ENCODE data around the gene KLK12.

The KLK12 gene

GRCh38 chr19:51078104-51078503, 43.3 kb upstream of the KLK12 start:
- H2AFZ ChIP-seq (ENCODE audit: insufficient read depth, low read length, poor library complexity) = no peak overlapping the region
- no peak for DNase-seq
- H3K9ac ChIP-seq (ENCODE audit: low read length) = no peak overlapping the region
- H2BK5ac ChIP-seq (ENCODE audit: low read depth, low read length, poor library complexity) = no peak overlapping the region
- no peak overlapping the region for H2BK120ac ChIP-seq (ENCODE audit: insufficient read depth, low read length, poor library complexity)
- no peak overlapping the region for H3K4me2 ChIP-seq (ENCODE audit: low read length)
- no peaks in the 10 kb centered on the region for H3K4me1 ChIP-seq (ENCODE audit: control insufficient read depth in 1 of 2, insufficient read depth in 2 of 2, low read length in 2 of 2)
- H3K14ac ChIP-seq (ENCODE audit: low read length) = no peak overlapping the region
- no CpG with 5 or more reads among the region's 6 CpGs for WGBS (ENCODE audit: extremely low coverage, insufficient coverage, insufficient read length)
- H3K9me3 ChIP-seq (ENCODE audit: insufficient read depth, low read depth, low read length) = peaks cover 2% of the 10 kb centered on the region
- H4K91ac ChIP-seq (ENCODE audit: low read depth, low read length) = no peak overlapping the region
- H2AK5ac ChIP-seq (ENCODE audit: low read length) = no peak overlapping the region
- H3K18ac ChIP-seq (ENCODE audit: low read length) = no peak overlapping the region
- H3K27ac ChIP-seq (ENCODE audit: low read depth, low read length) = no peak overlapping the region
- no peak overlapping the region for H4K8ac ChIP-seq (ENCODE audit: low read depth, low read length)
- H3K36me3 ChIP-seq (ENCODE audit: control insufficient read depth in 1 of 2, insufficient read depth in 2 of 2, low read length in 2 of 2) = no peaks in the 10 kb centered on the region
- H3K79me2 ChIP-seq (ENCODE audit: control insufficient read depth, insufficient read depth, low read length, poor library complexity) = no peaks in the 10 kb centered on the region
- no peak overlapping the region for H2BK12ac ChIP-seq (ENCODE audit: low read length)
- no peak overlapping the region for H3K4me3 ChIP-seq (ENCODE audit: low read depth, low read length)
- H3K27me3 ChIP-seq (ENCODE audit: insufficient read depth, low read length) = no peaks in the 10 kb centered on the region
- H3K79me1 ChIP-seq (ENCODE audit: low read length) = no peaks in the 10 kb centered on the region
- H4K12ac ChIP-seq (ENCODE audit: low read depth, low read length) = no peak overlapping the region
- H3K4ac ChIP-seq (ENCODE audit: low read depth, low read length) = no peak overlapping the region
- no peak overlapping the region for H3K23ac ChIP-seq (ENCODE audit: low read length)

- no CpG with 5 or more reads among the region's 14 CpGs for WGBS (ENCODE audit: extremely low coverage, insufficient coverage, insufficient read length)
- Histone ChIP-seq H3K4me1 (ENCODE audit: control insufficient read depth in 1 of 2, insufficient read depth in 2 of 2, low read length in 2 of 2) (no peaks in the 10 kb centered on the region), H4K8ac (ENCODE audit: low read depth, low read length) (no peak overlapping the region)
These were observed 41.9 kb upstream of the KLK12 start for GRCh38 chr19:51076631-51077213.

GRCh38 chr19:51075998-51076397, 41.2 kb upstream of the KLK12 start:
- Histone ChIP-seq H3K18ac (ENCODE audit: low read length) (no peak overlapping the region), H3K36me3 (ENCODE audit: control insufficient read depth in 1 of 2, insufficient read depth in 2 of 2, low read length in 2 of 2) (no peaks in the 10 kb centered on the region), H3K4me2 (ENCODE audit: low read length) (no peak overlapping the region), H2BK5ac (ENCODE audit: low read depth, low read length, poor library complexity) (no peak overlapping the region), H2BK120ac (ENCODE audit: insufficient read depth, low read length, poor library complexity) (no peak overlapping the region), H3K79me1 (ENCODE audit: low read length) (no peaks in the 10 kb centered on the region), H3K14ac (ENCODE audit: low read length) (no peak overlapping the region), H3K4ac (ENCODE audit: low read depth, low read length) (no peak overlapping the region), H3K9me3 (ENCODE audit: insufficient read depth, low read depth, low read length) (peaks cover 2% of the 10 kb centered on the region), H3K79me2 (ENCODE audit: control insufficient read depth, insufficient read depth, low read length, poor library complexity) (no peaks in the 10 kb centered on the region), H2BK12ac (ENCODE audit: low read length) (no peak overlapping the region), H4K8ac (ENCODE audit: low read depth, low read length) (no peak overlapping the region), H3K4me1 (ENCODE audit: control insufficient read depth in 1 of 2, insufficient read depth in 2 of 2, low read length in 2 of 2) (no peaks in the 10 kb centered on the region), H3K27me3 (ENCODE audit: insufficient read depth, low read length) (no peaks in the 10 kb centered on the region), H3K9ac (ENCODE audit: low read length) (no peak overlapping the region), H4K91ac (ENCODE audit: low read depth, low read length) (no peak overlapping the region), H2AK5ac (ENCODE audit: low read length) (no peak overlapping the region), H2AFZ (ENCODE audit: insufficient read depth, low read length, poor library complexity) (no peak overlapping the region), H3K4me3 (ENCODE audit: low read depth, low read length) (no peak overlapping the region), H3K23ac (ENCODE audit: low read length) (no peak overlapping the region), H4K12ac (ENCODE audit: low read depth, low read length) (no peak overlapping the region), H3K27ac (ENCODE audit: low read depth, low read length) (no peak overlapping the region)
- DNase-seq = no peak
- no CpG with 5 or more reads among the region's 5 CpGs for WGBS (ENCODE audit: extremely low coverage, insufficient coverage, insufficient read length)

More at GRCh38 chr19:51076631-51077213, 41.9 kb upstream of the KLK12 start:
- Histone ChIP-seq H3K79me2 (ENCODE audit: control insufficient read depth, insufficient read depth, low read length, poor library complexity) (no peaks in the 10 kb centered on the region), H3K36me3 (ENCODE audit: control insufficient read depth in 1 of 2, insufficient read depth in 2 of 2, low read length in 2 of 2) (no peaks in the 10 kb centered on the region), H2AFZ (ENCODE audit: insufficient read depth, low read length, poor library complexity) (no peak overlapping the region), H3K18ac (ENCODE audit: low read length) (no peak overlapping the region), H3K27ac (ENCODE audit: low read depth, low read length) (no peak overlapping the region), H2BK5ac (ENCODE audit: low read depth, low read length, poor library complexity) (no peak overlapping the region), H3K27me3 (ENCODE audit: insufficient read depth, low read length) (no peaks in the 10 kb centered on the region), H3K23ac (ENCODE audit: low read length) (no peak overlapping the region), H4K12ac (ENCODE audit: low read depth, low read length) (no peak overlapping the region), H3K9me3 (ENCODE audit: insufficient read depth, low read depth, low read length) (peaks cover 2% of the 10 kb centered on the region), H2AK5ac (ENCODE audit: low read length) (no peak overlapping the region), H3K14ac (ENCODE audit: low read length) (no peak overlapping the region), H3K4me2 (ENCODE audit: low read length) (no peak overlapping the region), H3K9ac (ENCODE audit: low read length) (no peak overlapping the region), H3K79me1 (ENCODE audit: low read length) (no peaks in the 10 kb centered on the region), H4K91ac (ENCODE audit: low read depth, low read length) (no peak overlapping the region), H3K4me3 (ENCODE audit: low read depth, low read length) (no peak overlapping the region), H2BK12ac (ENCODE audit: low read length) (no peak overlapping the region), H2BK120ac (ENCODE audit: insufficient read depth, low read length, poor library complexity) (no peak overlapping the region), H3K4ac (ENCODE audit: low read depth, low read length) (no peak overlapping the region)
- DNase-seq = no peak

GRCh38 chr19:51071095-51071405, 36.2 kb upstream of the KLK12 start:
- Histone ChIP-seq H3K79me2 (ENCODE audit: control insufficient read depth, insufficient read depth, low read length, poor library complexity) (no peaks in the 10 kb centered on the region), H4K91ac (ENCODE audit: low read depth, low read length) (no peak overlapping the region), H3K27ac (ENCODE audit: low read depth, low read length) (no peak overlapping the region), H3K36me3 (ENCODE audit: control insufficient read depth in 1 of 2, insufficient read depth in 2 of 2, low read length in 2 of 2) (no peaks in the 10 kb centered on the region), H3K14ac (ENCODE audit: low read length) (no peak overlapping the region), H4K8ac (ENCODE audit: low read depth, low read length) (no peak overlapping the region), H3K4me1 (ENCODE audit: control insufficient read depth in 1 of 2, insufficient read depth in 2 of 2, low read length in 2 of 2) (no peaks in the 10 kb centered on the region), H3K4me3 (ENCODE audit: low read depth, low read length) (no peak overlapping the region), H3K27me3 (ENCODE audit: insufficient read depth, low read length) (no peaks in the 10 kb centered on the region), H2BK12ac (ENCODE audit: low read length) (no peak overlapping the region), H3K9me3 (ENCODE audit: insufficient read depth, low read depth, low read length) (no peaks in the 10 kb centered on the region), H3K79me1 (ENCODE audit: low read length) (no peaks in the 10 kb centered on the region), H3K4me2 (ENCODE audit: low read length) (no peak overlapping the region), H3K4ac (ENCODE audit: low read depth, low read length) (no peak overlapping the region), H2BK5ac (ENCODE audit: low read depth, low read length, poor library complexity) (no peak overlapping the region), H2AFZ (ENCODE audit: insufficient read depth, low read length, poor library complexity) (no peak overlapping the region), H3K18ac (ENCODE audit: low read length) (no peak overlapping the region), H2BK120ac (ENCODE audit: insufficient read depth, low read length, poor library complexity) (no peak overlapping the region), H3K23ac (ENCODE audit: low read length) (no peak overlapping the region), H2AK5ac (ENCODE audit: low read length) (no peak overlapping the region), H4K12ac (ENCODE audit: low read depth, low read length) (no peak overlapping the region), H3K9ac (ENCODE audit: low read length) (no peak overlapping the region)
- no CpG with 5 or more reads among the region's 4 CpGs for WGBS (ENCODE audit: extremely low coverage, insufficient coverage, insufficient read length)
- no peak for DNase-seq

Data from trophoblast cell (in vitro differentiated cells and primary cell).